HepG2 (cell line): ENCODE results near the gene SP5. TPM values are rescaled to one million over a fixed set of nuclear protein-coding genes. Genes with fewer than 3 reads are reported as not detected.

ENCODE experiments used
- ADNP ChIP-seq: sonication (generic); formaldehyde crosslinking; IDR thresholded peaks from 2 replicates; pipeline ENCODE4 v1.4.0; 2020; ENCODE audit warnings: missing genetic modification reagents
- AGO2 ChIP-seq: fragments of 200-400 bp; formaldehyde crosslinking; optimal IDR thresholded peaks from 2 replicates; pipeline ENCODE3; 2017; ENCODE audit warnings: mild to moderate bottlenecking, low read depth, low read length, moderate library complexity
- ARNT2 ChIP-seq: sonication (generic); formaldehyde crosslinking; IDR thresholded peaks from 2 replicates; pipeline ENCODE4 v1.8.0; 2022; ENCODE audit warnings: mild to moderate bottlenecking, low read depth, missing genetic modification reagents, moderate library complexity
- CREM ChIP-seq, 2 experiments: sonication (generic) in 1 of 2; formaldehyde crosslinking in 1 of 2; IDR thresholded peaks; 2 replicates each; pipeline versions ENCODE4 v1.4.0 to v1.6.1; 2016 to 2020; ENCODE audit warnings: antibody characterized with exemption in 1 of 2, mild to moderate bottlenecking in 1 of 2, missing genetic modification reagents in 1 of 2
- ELF1 ChIP-seq: sonication (generic); formaldehyde crosslinking; IDR thresholded peaks from 2 replicates; pipeline ENCODE4 v1.4.0; 2020; ENCODE audit warnings: missing genetic modification reagents
- GFI1 ChIP-seq: sonication (generic); formaldehyde crosslinking; IDR thresholded peaks from 2 replicates; pipeline ENCODE4 v1.5.0; 2020; ENCODE audit warnings: missing genetic modification reagents, mild to moderate bottlenecking, borderline replicate concordance
- IKZF1 ChIP-seq: fragments of 450-650 bp; IDR thresholded peaks from 2 replicates; pipeline ENCODE4 v1.7.1; 2016
- IKZF5 ChIP-seq: IDR thresholded peaks from 2 replicates; pipeline ENCODE4 v1.6.1; 2018; ENCODE audit warnings: missing genetic modification reagents, mild to moderate bottlenecking, missing compliant biosample characterization
- KLF13 ChIP-seq: sonication (generic); formaldehyde crosslinking; IDR thresholded peaks from 2 replicates; pipeline ENCODE4 v1.4.0; 2020; ENCODE audit warnings: mild to moderate bottlenecking, missing genetic modification reagents
- MAF1 ChIP-seq: sonication (generic); formaldehyde crosslinking; IDR thresholded peaks from 2 replicates; pipeline ENCODE4 v1.5.0; 2020; ENCODE audit warnings: missing genetic modification reagents, borderline replicate concordance
- MAX ChIP-seq: IDR thresholded peaks from 2 replicates; pipeline ENCODE4 v1.6.1; 2012; ENCODE audit warnings: inconsistent platforms
- MNT ChIP-seq: fragments of 450-650 bp; IDR thresholded peaks from 2 replicates; pipeline ENCODE4 v1.6.1; 2016
- NFYC ChIP-seq: IDR thresholded peaks from 2 replicates; pipeline ENCODE4 v1.6.1; 2016; ENCODE audit warnings: missing genetic modification reagents, missing compliant biosample characterization
- RFX3 ChIP-seq: IDR thresholded peaks from 2 replicates; pipeline ENCODE4 v1.6.1; 2016; ENCODE audit warnings: missing biosample characterization, missing genetic modification reagents
- SMAD1 ChIP-seq: sonication (generic); formaldehyde crosslinking; IDR thresholded peaks from 2 replicates; pipeline ENCODE4 v1.4.0; 2020; ENCODE audit warnings: missing genetic modification reagents, low read depth, mild to moderate bottlenecking, borderline replicate concordance
- ZMAT5 ChIP-seq: sonication (generic); formaldehyde crosslinking; IDR thresholded peaks from 2 replicates; pipeline ENCODE4 v1.5.0; 2020; ENCODE audit warnings: mild to moderate bottlenecking, low read depth, missing genetic modification reagents, borderline replicate concordance
- ZMYM4 ChIP-seq: sonication (generic); formaldehyde crosslinking; IDR thresholded peaks from 2 replicates; pipeline ENCODE4 v1.8.1; 2023; ENCODE audit warnings: mild to moderate bottlenecking, missing genetic modification reagents
- ZNF143 ChIP-seq: sonication (generic); formaldehyde crosslinking; IDR thresholded peaks from 2 replicates; pipeline ENCODE4 v1.4.0; 2020; ENCODE audit warnings: missing genetic modification reagents
- ZNF326 ChIP-seq: sonication (generic); formaldehyde crosslinking; IDR thresholded peaks from 2 replicates; pipeline ENCODE4 v1.4.0; 2020; ENCODE audit warnings: missing genetic modification reagents, borderline replicate concordance
- ZNF382 ChIP-seq: sonication (generic); formaldehyde crosslinking; IDR thresholded peaks from 2 replicates; pipeline ENCODE4 v1.5.0; 2020; ENCODE audit warnings: missing genetic modification reagents, mild to moderate bottlenecking, borderline replicate concordance
- ZNF615 ChIP-seq: sonication (generic); formaldehyde crosslinking; IDR thresholded peaks from 2 replicates; pipeline ENCODE4 v1.5.0; 2020; ENCODE audit warnings: mild to moderate bottlenecking, missing genetic modification reagents, borderline replicate concordance
- ZNF629 ChIP-seq: sonication (generic); formaldehyde crosslinking; conservative IDR thresholded peaks from 2 replicates; pipeline ENCODE4 v1.5.0; 2020; ENCODE audit warnings: missing genetic modification reagents
- polyA plus RNA-seq, 8 experiments: library from polyadenylated mRNA; depleted of rRNA in 3 of 8; stranded (reverse) in 7 of 8; unstranded in 1 of 8; fragments of >200 nt; fragmentation: Illumina TruSeq in 4 of 8; extraction: Trizol in 4 of 8; gene quantifications; 2 replicates each; pipeline versions ENCODE4 v1.2.1 to v1.2.3, GENCODE V29; 2011 to 2016; ENCODE audit warnings: low read depth in 4 of 8, missing spikeins in 1 of 8, mixed read lengths in 1 of 8; ENCODE audit not compliant: insufficient read depth in 1 of 8
- total RNA-seq, 5 experiments: library from RNA; depleted of rRNA; stranded (reverse); fragments of >200 nt; fragmentation: Illumina TruSeq; extraction: Trizol; gene quantifications; 2 replicates each; pipeline ENCODE4 v1.2.3, GENCODE V29; 2016; ENCODE audit warnings: low read depth in 1 of 5
- TF ChIP-seq, protein P1 (sequence below): IDR thresholded peaks from 2 replicates; pipeline ENCODE4 v1.6.1; 2016; ENCODE audit warnings: missing compliant biosample characterization, missing genetic modification reagents, borderline replicate concordance

Gene SP5
- total and polyA plus RNA-seq, 2 of the 13 experiments (the other 11 are each of a cell fraction or from before 2014, with no cell fraction given), result 50.8 to 119 TPM

GRCh38 chr2:170716851-170717598, 1.9 kb downstream of the SP5 start (continued):
- TF ChIP-seq NFYC (no peak), MNT (peak; percentile 81), GFI1 (peak; percentile 36; the same call in 1 of the 2 replicates), ARNT2 (CRISPR knock-in tag) (peak; percentile 81), ZMAT5 (CRISPR knock-in tag) (no peak), ZNF615 (no peak), ZNF629 (CRISPR knock-in tag) (peak; percentile 51), ZNF326 (CRISPR knock-in tag) (0 out of 2 replicates have a peak, but pooled peaks have one; percentile 49), CREM (IDR thresholded peaks at IDR 0.05) (no peak), CREM (CRISPR knock-in tag; IDR thresholded peaks at IDR 0.05) (no peak), AGO2 (peak; percentile 100), MAF1 (CRISPR knock-in tag) (no peak), IKZF1 (no peak), ADNP (CRISPR knock-in tag) (no peak), MAX (peak; percentile 94), IKZF5 (CRISPR knock-in tag) (peak; percentile 64; the same call in 1 of the 2 replicates), KLF13 (CRISPR knock-in tag) (peak; percentile 68; the same call in 1 of the 2 replicates), ZNF382 (CRISPR knock-in tag) (no peak), ELF1 (no peak; the same call in 1 of the 2 replicates), RFX3 (CRISPR knock-in tag) (no peak), ZMYM4 (peak; percentile 70), ZNF143 (CRISPR knock-in tag) (peak; percentile 61; the same call in 1 of the 2 replicates), SMAD1 (CRISPR knock-in tag) (peak; percentile 89)
- TF ChIP-seq, protein P1, sequence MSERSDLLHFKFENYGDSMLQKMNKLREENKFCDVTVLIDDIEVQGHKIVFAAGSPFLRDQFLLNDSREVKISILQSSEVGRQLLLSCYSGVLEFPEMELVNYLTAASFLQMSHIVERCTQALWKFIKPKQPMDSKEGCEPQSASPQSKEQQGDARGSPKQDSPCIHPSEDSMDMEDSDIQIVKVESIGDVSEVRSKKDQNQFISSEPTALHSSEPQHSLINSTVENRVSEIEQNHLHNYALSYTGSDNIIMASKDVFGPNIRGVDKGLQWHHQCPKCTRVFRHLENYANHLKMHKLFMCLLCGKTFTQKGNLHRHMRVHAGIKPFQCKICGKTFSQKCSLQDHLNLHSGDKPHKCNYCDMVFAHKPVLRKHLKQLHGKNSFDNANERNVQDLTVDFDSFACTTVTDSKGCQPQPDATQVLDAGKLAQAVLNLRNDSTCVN (CRISPR knock-in tag), result peak; percentile 59; the same call in 1 of the 2 replicates
